HL-60 (cell line): Measurements from ENCODE around the gene PPP1R12C.

Source experiments
- DNase-seq, 2 experiments: peaks; one replicate each; pipeline ENCODE4 v3.0.0-alpha.2; 2010 to 2020; ENCODE audit warnings: low read depth in 1 of 2, low spot score in 1 of 2
- H3K27ac ChIP-seq: fragments of 250-450 bp; sonication (Bioruptor Pico); replicated peaks from 2 replicates; pipeline ENCODE4 v1.5.1; 2020; ENCODE audit warnings: mild to moderate bottlenecking, moderate library complexity
- H3K27me3 ChIP-seq: fragments of 250-450 bp; sonication (Bioruptor Pico); 2 replicates; pipeline ENCODE4 v1.5.1; 2021; ENCODE audit warnings: mild to moderate bottlenecking, moderate library complexity; ENCODE audit not compliant: insufficient read depth, poor library complexity, severe bottlenecking
- H3K4me3 ChIP-seq: replicated peaks from 2 replicates; pipeline ENCODE4 v1.5.1; 2011; ENCODE audit warnings: mild to moderate bottlenecking, control low read depth, low read length; ENCODE audit not compliant: insufficient read depth
- GABPA ChIP-seq: IDR thresholded peaks from 2 replicates; pipeline ENCODE4 v1.6.1; 2012; ENCODE audit warnings: low read depth
- POLR2AphosphoS5 ChIP-seq: IDR thresholded peaks from 2 replicates; pipeline ENCODE4 v1.6.1; 2012; ENCODE audit warnings: low read depth
- SPI1 ChIP-seq: IDR thresholded peaks from 2 replicates; pipeline ENCODE4 v1.6.1; 2012; ENCODE audit warnings: low read depth, mild to moderate bottlenecking, borderline replicate concordance
- TF ChIP-seq, protein P1 (sequence below): IDR thresholded peaks from one replicate; pipeline ENCODE4 v1.5.1; 2011; ENCODE audit warnings: low read length, control low read depth, inconsistent platforms; ENCODE audit not compliant: insufficient read depth
- TF ChIP-seq, protein P2 (sequence below): IDR thresholded peaks from 2 replicates; pipeline ENCODE4 v1.6.1; 2012; ENCODE audit warnings: low read depth; ENCODE audit not compliant: insufficient replicate concordance

The PPP1R12C gene

DNA sequence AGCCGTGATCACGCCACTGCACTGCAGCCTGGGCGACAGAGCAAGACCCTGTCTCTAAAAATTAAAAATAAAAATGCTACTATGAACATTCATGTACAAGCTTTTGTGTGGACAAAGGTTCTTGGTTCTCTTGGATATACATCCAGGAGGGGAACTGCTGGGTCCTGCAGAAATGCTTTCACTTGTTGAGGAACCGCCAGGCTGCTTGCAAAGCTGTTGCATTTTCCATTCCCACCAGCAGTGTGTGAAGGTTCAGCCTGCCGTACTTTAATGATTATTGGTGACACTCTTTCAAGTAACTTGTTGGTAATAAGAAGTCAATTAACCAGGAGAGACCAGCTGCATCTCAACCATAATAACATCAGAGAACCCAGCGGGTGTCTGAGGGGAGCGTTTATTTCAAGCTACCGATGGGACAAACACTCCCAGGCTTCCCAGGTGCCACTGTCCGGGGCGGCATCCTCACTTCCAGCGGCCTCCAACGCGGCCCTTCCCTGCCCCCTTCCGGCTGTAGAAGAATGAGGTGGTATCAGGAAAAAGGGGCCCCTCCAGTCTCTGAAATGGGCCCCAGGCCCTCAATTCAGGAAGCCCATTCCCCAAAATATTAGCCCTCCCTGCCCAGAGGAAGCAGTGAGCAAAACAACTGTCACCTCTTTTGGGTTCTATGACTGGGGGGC, 15.2 kb upstream of the PPP1R12C start:
- DNase-seq = no peak
- H3K27me3 ChIP-seq = peaks cover 22% of the 10 kb centered on the region
- TF ChIP-seq POLR2AphosphoS5 = no peak
- TF ChIP-seq, protein P1, sequence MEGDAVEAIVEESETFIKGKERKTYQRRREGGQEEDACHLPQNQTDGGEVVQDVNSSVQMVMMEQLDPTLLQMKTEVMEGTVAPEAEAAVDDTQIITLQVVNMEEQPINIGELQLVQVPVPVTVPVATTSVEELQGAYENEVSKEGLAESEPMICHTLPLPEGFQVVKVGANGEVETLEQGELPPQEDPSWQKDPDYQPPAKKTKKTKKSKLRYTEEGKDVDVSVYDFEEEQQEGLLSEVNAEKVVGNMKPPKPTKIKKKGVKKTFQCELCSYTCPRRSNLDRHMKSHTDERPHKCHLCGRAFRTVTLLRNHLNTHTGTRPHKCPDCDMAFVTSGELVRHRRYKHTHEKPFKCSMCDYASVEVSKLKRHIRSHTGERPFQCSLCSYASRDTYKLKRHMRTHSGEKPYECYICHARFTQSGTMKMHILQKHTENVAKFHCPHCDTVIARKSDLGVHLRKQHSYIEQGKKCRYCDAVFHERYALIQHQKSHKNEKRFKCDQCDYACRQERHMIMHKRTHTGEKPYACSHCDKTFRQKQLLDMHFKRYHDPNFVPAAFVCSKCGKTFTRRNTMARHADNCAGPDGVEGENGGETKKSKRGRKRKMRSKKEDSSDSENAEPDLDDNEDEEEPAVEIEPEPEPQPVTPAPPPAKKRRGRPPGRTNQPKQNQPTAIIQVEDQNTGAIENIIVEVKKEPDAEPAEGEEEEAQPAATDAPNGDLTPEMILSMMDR = no peak
- TF ChIP-seq SPI1 = no peak
- TF ChIP-seq, protein P2, sequence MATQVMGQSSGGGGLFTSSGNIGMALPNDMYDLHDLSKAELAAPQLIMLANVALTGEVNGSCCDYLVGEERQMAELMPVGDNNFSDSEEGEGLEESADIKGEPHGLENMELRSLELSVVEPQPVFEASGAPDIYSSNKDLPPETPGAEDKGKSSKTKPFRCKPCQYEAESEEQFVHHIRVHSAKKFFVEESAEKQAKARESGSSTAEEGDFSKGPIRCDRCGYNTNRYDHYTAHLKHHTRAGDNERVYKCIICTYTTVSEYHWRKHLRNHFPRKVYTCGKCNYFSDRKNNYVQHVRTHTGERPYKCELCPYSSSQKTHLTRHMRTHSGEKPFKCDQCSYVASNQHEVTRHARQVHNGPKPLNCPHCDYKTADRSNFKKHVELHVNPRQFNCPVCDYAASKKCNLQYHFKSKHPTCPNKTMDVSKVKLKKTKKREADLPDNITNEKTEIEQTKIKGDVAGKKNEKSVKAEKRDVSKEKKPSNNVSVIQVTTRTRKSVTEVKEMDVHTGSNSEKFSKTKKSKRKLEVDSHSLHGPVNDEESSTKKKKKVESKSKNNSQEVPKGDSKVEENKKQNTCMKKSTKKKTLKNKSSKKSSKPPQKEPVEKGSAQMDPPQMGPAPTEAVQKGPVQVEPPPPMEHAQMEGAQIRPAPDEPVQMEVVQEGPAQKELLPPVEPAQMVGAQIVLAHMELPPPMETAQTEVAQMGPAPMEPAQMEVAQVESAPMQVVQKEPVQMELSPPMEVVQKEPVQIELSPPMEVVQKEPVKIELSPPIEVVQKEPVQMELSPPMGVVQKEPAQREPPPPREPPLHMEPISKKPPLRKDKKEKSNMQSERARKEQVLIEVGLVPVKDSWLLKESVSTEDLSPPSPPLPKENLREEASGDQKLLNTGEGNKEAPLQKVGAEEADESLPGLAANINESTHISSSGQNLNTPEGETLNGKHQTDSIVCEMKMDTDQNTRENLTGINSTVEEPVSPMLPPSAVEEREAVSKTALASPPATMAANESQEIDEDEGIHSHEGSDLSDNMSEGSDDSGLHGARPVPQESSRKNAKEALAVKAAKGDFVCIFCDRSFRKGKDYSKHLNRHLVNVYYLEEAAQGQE = no peak
- TF ChIP-seq GABPA = no peak

DNA sequence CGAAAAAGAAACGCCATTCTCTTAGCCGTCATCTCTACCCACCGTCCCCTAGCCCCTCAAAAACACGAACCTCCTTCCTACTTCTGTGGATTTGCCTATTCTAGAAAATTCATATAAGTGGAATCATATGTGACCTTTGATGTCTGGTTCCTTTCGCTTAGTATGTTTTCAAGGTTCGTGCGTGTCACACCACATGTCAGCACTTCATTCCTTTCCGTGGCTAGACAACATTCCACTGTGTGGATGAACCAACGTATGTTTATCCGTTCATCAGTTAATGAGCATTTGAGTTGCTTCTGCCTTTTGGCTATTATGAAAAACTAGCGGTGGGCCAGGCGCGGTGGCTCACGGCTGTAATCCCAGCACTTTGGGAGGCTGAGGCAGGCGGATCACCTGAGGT, 14.0 kb upstream of the PPP1R12C start:
- TF ChIP-seq, protein P2 = no peak
- TF ChIP-seq, protein P1 = no peak
- TF ChIP-seq POLR2AphosphoS5 (no peak), GABPA (no peak), SPI1 (no peak)
- H3K27me3 ChIP-seq = peaks cover 22% of the 10 kb centered on the region

More for the DNA sequence above, 15.2 kb upstream of the PPP1R12C start:
- Histone ChIP-seq H3K27ac (no peak overlapping the region), H3K4me3 (no peak overlapping the region)

DNA sequence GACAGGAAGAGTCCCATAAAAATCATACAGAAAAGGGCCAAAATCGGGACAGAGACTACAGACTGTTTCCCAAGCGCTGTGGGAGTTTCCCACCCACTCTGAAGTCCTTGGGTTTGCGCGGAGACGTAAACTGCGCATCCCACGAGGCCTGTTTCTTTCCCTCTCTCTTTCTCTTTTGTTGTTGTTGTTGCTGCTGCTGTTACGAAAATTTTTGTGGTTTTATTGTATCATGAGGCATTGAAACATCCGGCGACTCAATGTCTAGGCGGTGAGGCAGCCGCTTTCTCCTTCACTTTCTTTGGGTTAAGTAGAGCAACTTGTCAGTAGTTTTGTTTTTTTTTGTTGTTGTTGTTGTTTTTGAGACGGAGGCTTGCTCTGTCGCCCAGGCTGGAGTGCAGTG, 1.6 kb upstream of the PPP1R12C start:
- TF ChIP-seq SPI1 = no peak
- no peak for TF ChIP-seq POLR2AphosphoS5
- TF ChIP-seq, protein P1 = no peak
- TF ChIP-seq, protein P2 = no peak
- no peak for TF ChIP-seq GABPA
- DNase-seq = no peak
- no peak overlapping the region for H3K27ac ChIP-seq
- H3K4me3 ChIP-seq = no peak overlapping the region
- peaks cover 2% of the 10 kb centered on the region for H3K27me3 ChIP-seq

More for the DNA sequence above, 14.0 kb upstream of the PPP1R12C start:
- Histone ChIP-seq H3K4me3 (no peak overlapping the region), H3K27ac (no peak overlapping the region)
- no peak for DNase-seq
